HG03571 (cell line): ENCODE results near the gene DPH2.

ENCODE experiments used
- ATAC-seq: cut with Tn5 transposase; IDR thresholded peaks from one replicate; pipeline ENCODE4 v1.9.1; 2021; ENCODE audit not compliant: unreplicated experiment

DPH2 gene

DNA sequence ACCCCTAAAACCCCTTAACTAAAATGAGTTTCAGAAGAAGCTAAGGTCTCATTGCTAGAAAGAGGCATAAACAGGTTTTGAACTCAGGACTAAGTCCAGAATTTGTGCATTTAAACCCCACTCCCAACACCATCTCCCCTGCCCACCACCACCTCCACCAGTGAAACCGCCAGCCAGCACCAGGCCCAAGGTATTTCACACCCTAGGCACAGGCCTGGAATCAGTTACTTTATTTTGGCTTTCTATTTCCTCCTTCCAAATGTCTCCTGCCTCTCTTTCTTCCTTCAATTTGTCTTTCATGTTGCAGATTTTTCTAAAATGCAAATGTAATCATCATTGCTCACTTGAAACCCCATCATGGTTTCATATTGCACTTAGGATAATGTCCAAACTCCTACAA lies 24.9 kb upstream of the DPH2 start:
- ATAC-seq: no peak

GRCh38 chr1:43945674-43946235 lies 24.1 kb upstream of the DPH2 start:
- ATAC-seq: no peak

GRCh38 chr1:43946236-43947060 lies 23.4 kb upstream of the DPH2 start, which contains the start of gene IPO13:
TSS of gene IPO13 (plus strand) at chr1:43946950. CDS start at chr1:43947601, 651 bp downstream.
- peak; percentile 86 for ATAC-seq

DNA sequence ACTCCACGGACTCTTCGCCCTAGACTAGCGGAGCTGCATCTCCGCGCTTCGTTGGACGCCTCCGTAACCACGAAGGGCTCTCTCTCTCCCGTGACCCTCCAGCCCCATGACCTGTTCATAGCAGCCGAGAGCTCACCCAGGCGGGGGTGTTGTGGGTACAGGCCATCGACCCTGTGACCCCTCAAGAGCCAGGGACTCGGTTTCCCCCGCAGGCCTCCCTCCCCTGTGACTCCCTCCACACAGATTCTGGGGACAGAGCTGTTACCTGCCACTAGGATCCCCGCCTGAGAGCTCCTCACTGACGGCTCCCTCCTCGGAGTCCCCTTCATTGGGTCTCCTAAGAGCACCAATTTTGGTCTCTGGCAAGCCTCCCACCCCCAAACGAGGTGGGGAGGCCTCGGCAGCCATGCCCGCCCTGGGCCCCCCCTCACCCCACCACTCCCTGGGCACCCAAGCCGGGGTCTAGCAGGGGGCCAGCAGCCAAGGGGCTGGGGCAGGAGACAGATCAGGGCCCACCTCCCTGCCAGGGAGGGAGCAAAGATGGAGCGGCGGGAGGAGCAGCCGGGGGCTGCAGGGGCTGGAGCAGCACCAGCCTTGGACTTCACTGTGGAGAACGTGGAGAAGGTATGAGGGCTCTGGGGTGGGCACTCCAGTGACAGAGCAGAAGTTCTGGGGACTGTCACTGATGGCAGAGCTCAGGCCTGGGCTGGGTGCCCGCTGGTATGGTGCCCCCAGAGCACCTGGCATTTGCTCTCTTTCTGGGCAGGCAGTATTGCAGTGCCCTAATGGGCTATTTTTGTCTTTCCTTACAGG lies 22.5 kb upstream of the DPH2 start:
- ATAC-seq: no peak

DNA sequence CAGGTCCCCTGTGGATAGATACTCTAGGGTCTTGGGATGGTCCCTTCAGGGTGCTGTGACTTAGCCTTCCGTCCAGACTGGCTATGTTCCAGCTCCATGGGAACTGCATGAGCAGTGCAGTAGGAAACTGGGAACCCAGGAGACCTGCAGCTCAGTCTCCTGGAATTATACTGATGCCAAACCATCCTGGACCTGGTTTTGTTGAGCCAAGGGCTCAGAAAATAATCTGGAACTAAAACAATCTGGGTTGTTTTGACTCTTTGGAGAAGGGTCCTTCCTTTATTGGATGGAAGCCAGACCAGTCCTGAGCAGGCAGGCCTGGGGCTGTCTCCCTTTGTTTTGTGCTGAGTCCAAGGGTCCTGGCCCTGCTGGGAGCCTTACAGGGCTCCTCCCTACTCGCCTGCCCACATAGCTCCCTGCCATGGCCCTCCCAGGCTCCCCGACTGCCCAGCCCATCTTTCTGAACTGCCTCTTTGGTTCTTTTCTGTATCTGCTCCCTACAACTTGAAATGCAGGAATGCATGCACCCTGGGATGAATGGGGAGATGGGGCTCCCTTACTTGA lies 21.9 kb upstream of the DPH2 start:
- no peak for ATAC-seq

GRCh38 chr1:43949678-43950077 lies 20.1 kb upstream of the DPH2 start:
- ATAC-seq: no peak

DNA sequence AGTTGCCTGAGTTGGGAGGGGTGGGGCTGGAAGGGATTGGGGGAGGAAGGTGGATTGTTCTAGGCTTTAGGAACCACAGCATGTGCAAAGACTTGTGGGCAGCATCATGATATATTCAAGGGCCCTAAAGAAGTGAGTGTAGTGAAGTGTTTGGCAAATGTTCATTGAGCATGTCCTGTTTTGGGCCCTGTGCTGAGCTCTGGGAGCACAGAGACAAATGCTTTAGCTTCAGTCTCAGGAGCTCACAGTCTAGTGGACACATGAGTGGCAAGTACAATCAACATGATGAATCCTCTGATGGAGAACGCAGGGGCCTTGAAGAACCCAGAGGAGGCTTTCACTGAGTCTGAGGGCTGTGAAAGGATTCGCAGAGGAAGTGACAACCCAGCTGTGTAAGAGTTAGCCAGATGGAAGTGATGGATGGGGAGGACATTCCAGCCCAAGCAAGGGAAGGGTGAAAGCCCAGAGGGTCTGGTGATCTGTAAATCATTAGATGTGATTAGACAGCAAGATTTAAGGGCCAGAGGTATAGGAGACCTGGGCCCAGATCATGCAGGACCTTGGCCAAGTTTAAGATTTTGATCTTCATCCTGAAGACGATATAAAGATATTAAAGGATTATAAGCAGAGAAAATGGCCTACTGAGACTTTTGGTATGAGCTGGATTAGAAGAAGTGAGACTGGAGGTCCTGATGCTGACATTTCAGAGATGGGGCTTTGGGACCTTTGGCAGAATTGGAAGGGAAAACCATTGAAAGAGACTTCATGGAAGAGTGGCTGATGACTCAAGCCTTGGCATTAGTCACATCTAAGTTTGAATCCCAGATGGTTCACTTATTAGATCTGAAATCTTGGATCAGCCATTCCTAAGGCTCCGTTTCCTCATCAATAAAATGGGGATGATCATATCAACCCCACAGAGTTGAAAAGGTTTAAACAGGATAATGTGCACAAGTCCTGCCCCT lies 18.5 kb upstream of the DPH2 start:
- no peak for ATAC-seq

- no peak for ATAC-seq
These were observed 17.0 kb upstream of the DPH2 start for GRCh38 chr1:43952731-43953346.

DNA sequence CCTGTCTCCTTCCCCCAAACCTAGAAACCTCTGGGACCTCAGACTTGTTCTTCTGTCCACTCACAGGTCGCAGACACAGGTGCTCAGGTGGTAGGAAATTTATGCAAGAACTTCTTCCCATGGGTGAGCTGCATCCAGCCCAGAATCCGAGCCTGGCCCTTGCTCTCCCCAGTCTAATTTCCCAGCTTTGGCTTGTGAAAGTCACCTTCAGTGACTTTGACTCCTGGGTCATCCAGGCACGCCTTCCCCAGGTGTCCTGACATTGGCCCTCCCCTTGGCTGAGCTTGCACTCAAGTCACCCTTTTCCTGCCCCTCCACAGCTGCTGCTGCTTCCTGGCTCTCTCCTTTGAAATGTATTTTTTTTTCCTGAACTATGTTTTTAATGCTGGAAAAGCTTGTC lies 16.4 kb upstream of the DPH2 start:
- no peak for ATAC-seq

GRCh38 chr1:43954036-43954435 lies 15.8 kb upstream of the DPH2 start:
- no peak for ATAC-seq

DNA sequence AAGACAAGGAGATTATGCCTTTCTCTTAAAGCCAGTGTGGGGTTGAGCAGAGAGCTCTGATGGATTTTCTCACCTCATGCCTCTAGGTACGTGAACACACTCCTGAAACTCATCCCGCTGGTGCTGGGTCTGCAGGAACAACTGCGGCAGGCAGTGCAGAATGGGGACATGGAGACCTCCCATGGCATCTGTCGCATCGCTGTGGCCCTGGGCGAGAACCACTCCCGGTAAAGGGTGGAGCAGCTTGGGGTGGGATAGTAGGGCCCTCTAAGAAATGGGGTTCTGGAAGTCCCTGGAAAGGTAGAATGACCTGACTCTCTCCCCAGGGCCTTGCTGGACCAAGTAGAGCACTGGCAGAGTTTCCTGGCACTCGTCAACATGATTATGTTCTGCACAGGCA lies 13.6 kb upstream of the DPH2 start:
- ATAC-seq: no peak

DNA sequence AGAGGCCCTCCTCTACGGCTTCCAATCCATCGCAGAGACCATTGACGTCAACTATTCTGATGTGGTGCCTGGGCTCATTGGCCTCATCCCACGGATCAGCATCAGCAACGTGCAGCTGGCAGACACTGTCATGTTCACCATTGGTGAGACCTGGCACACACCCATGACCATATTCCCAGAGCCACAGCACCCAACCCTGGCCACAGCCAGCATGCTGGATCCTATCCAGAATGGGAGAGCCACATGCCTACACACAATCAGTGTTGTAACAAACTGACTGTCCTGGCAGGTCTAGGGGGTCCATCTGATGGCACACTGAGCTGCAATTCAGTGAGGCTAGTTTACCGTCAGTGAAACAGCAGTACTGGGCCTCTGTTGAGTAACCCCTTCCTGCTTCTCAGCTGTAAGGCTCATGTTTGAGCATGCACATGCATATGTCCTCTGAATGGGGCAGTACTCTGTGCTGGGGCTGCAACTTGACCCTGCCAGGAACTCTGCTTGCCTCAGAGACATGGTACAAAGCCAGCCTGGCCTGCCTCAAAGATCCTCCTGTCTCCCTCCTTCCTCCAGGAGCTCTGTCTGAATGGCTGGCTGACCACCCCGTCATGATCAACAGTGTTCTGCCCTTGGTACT lies 12.3 kb upstream of the DPH2 start:
- ATAC-seq: no peak

DNA sequence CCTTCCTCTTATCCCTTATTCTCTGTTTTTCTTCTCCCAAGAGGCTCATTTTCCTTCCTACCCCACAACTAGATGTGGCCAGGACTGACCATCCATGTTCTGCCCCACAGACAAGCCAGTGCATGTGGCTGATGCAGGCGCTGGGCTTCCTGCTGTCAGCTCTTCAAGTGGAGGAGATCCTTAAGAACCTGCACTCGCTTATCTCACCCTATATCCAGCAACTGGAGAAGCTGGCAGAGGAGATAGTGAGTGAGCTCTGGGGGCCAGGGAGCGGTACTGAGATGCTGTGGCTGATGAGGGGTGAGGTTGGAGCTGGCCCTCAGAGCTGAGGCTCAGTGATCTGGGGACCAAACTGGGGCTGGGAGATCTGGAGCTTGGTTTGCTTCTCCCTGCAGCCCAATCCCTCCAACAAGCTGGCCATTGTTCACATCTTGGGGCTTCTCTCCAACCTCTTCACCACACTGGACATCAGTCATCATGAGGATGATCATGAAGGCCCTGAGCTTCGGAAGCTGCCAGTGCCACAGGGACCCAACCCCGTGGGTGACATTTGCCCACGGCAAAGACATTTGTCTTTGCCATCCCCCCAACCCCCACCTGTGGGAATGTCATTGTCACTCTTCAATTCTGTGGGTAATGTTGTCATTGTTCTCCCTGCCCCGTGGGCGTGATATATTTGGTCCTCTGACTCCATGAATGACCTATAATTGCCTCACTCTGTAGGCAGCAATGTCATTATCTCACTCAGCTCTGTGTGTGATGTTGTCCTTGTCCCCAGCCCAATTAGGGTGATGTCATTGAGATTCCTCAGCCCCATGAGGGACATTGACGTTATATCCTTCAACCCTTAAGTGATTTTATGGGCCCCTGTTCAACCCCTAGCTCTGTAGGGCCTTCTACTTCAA lies 11.2 kb upstream of the DPH2 start:
- no peak for ATAC-seq

DNA sequence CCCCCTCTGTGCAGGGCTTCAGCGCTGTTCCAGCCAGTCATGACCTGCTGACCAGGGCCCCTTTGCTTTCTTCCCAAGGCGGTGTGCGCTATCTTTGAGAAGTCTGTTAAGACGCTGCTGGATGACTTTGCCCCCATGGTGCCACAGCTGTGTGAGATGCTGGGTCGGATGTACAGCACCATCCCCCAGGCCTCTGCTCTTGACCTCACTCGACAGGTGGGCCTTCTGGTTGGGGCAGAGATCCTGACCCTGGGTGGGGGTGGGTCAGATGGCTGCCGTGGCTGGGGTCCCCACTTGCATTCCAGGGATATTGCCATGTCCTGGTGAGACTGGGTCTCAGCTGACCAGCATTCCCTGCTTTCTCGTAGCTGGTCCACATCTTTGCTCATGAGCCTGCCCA lies 9.0 kb upstream of the DPH2 start:
- no peak for ATAC-seq

- no peak for ATAC-seq
These were observed 8.1 kb upstream of the DPH2 start for GRCh38 chr1:43961692-43962091.

DNA sequence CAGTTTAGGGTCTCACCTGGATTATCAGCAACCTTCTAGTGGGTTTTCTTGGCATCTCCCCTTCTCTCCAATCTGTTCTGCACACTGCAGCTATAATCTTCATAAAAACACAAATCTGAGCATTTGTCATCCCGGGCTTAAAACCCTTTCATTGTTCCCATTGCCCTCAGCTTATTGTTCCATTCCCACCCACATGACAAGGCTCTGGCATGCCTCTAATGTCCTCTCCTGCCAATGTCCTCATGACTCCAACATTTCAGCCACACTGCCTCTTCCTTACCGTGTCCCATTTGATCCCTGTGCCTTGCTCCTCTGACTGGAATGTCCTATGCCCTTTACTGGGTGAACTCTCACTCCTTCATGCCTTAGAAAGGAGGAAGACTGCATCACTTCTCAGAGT lies 7.5 kb upstream of the DPH2 start:
- no peak for ATAC-seq

DNA sequence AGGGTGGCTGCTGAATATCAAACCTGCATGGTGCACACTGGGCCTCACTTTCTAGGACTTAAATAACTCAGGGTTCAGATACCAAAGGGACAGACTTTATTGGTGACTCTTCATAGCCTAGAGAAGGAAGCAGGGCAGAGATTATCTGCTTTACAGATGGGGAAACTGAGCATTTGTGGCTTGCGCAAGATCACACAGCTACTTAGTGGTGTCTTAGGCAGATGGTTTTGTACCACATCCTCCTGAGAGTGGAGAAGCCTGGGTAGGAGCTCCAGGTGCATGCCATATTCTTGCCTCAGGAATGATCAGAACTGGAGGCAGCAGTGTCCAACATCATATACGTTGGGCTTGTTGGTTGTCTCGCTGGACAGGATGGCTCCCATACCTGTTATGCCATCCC lies 6.8 kb upstream of the DPH2 start:
- ATAC-seq: no peak

- ATAC-seq: no peak
These were observed 5.9 kb upstream of the DPH2 start for GRCh38 chr1:43963890-43964289.

DNA sequence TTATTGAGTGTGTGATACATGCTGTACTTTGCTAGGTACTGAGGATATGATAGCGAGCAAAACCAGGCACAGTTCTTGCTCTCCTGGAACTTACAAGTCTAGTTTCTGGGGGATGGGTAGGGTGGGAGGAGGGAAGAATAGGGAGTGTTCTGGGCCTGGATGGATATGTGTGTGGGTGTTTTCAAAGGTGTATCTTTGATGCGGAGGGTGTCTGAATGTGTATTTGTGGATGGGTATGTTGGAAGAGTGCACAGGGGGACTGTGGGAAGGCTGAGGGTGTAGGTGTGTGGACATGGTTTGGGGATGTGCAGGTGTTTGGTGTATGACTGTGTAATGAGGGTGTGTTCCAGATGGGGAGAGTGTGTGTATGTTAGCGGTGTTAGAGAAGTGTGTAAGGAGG lies 4.5 kb upstream of the DPH2 start:
- ATAC-seq: no peak
